ENCODE results near the gene CYP3A4.

DNA sequence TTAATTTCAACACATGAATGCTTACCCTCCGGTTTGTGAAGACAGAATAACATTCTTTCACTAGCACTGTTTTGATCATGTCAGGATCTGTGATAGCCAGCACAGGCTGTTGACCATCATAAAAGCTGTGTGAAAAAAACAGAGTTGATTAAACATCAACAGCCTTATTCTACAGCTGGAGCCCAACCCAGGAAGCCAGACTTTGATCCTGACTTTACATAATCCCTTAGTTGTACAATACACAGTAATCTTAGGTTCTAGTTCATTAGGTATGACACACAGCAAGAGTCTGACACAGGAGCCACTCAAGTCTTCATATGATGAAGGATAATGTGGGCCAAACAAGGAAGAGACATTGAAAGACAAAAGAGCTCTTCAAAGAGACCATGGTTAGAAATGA, 11.4 kb downstream of the CYP3A4 start:
- no peak for TF ChIP-seq POLR2A (IDR thresholded peaks at IDR 0.05; ENCODE audit: low read depth, low read length)
- TF ChIP-seq POLR2AphosphoS5 (IDR thresholded peaks at IDR 0.05; ENCODE audit: low read depth, low read length) = no peak
- no peak for TF ChIP-seq PAX5 (IDR thresholded peaks at IDR 0.05; ENCODE audit: insufficient read depth, low read length, severe bottlenecking)
- no peak for TF ChIP-seq SPI1 (IDR thresholded peaks at IDR 0.05; ENCODE audit: low read depth, low read length)
